AG09309 (cell line): ENCODE data around the gene RPL31.
"Not testable (repeated sequence)": the region's sequence is repeated elsewhere in the genome, so short reads cannot be mapped to it uniquely, and the experiment has no call there.

ENCODE experiments used
- DNase-seq: peaks from one replicate; pipeline ENCODE4 v3.0.0-alpha.2; 2010; ENCODE audit warnings: low read depth
- H3K4me3 ChIP-seq: 2 replicates; pipeline ENCODE4 v1.5.1; 2011; ENCODE audit warnings: mild to moderate bottlenecking, low read depth, low read length, moderate library complexity; ENCODE audit not compliant: control insufficient read depth
- CTCF ChIP-seq: IDR thresholded peaks from 2 replicates; pipeline ENCODE4 v1.5.1; 2011; ENCODE audit warnings: mild to moderate bottlenecking, low read depth, low read length, inconsistent platforms; ENCODE audit not compliant: insufficient read depth, control insufficient read depth; ENCODE audit errors: missing control alignments

Gene RPL31

GRCh38 chr2:101047774-101048173, 45.7 kb downstream of the RPL31 start:
- no peak for DNase-seq
- H3K4me3 ChIP-seq, result no peak overlapping the region
- no peak for TF ChIP-seq CTCF

- H3K4me3 ChIP-seq, result no peak overlapping the region
- DNase-seq, result no peak
- TF ChIP-seq CTCF, result no peak
These were observed 46.7 kb downstream of the RPL31 start for GRCh38 chr2:101048756-101049155.

GRCh38 chr2:101050886-101051285, 48.8 kb downstream of the RPL31 start:
- not testable (repeated sequence) for H3K4me3 ChIP-seq, DNase-seq

GRCh38 chr2:101052147-101052546, 50.1 kb downstream of the RPL31 start:
- DNase-seq, result no peak
- no peak overlapping the region for H3K4me3 ChIP-seq
- no peak for TF ChIP-seq CTCF

- no peak for TF ChIP-seq CTCF
- H3K4me3 ChIP-seq, result no peak overlapping the region
- no peak for DNase-seq
These were observed 51.0 kb downstream of the RPL31 start for GRCh38 chr2:101053117-101053516.
